Spleen (tissue), 7 donors: ENCODE measurements around the gene MMP14.

Source experiments
- POLR2A ChIP-seq, 3 donors: fragments of 450-650 bp; IDR thresholded peaks; one replicate each; pipeline ENCODE4 v1.5.1; 2017; ENCODE audit warnings: antibody characterized with exemption in 3 of 3, mild to moderate bottlenecking in 1 of 3
- POLR2AphosphoS5 ChIP-seq, 3 donors: sonication (generic); formaldehyde crosslinking; IDR thresholded peaks; one replicate each; pipeline ENCODE4 v1.5.1; 2017; ENCODE audit warnings: antibody characterized with exemption in 3 of 3
- TF ChIP-seq, protein P1 (sequence below), 11 experiments: fragments of 200-600 bp in 7 of 11; fragments of 450-650 bp in 4 of 11; sonication (generic) in 4 of 11; IDR thresholded peaks in 8 of 11; conservative IDR thresholded peaks in 3 of 11; 1 replicate in 7 of 11; 2 replicates in 4 of 11; pipeline versions ENCODE4 v1.4.0 to v1.8.0; 2016 to 2021; ENCODE audit warnings: antibody characterized with exemption in 11 of 11, inconsistent platforms in 4 of 11, mild to moderate bottlenecking in 1 of 11
- donor health status: DM: no; HTN: no; CAD: no; lungs with moderate emphysema.
- donor health status: DM: no; HTN: no; CAD: no.
- donor health status: DM: no; HTN: no; CAD: no.

DNA sequence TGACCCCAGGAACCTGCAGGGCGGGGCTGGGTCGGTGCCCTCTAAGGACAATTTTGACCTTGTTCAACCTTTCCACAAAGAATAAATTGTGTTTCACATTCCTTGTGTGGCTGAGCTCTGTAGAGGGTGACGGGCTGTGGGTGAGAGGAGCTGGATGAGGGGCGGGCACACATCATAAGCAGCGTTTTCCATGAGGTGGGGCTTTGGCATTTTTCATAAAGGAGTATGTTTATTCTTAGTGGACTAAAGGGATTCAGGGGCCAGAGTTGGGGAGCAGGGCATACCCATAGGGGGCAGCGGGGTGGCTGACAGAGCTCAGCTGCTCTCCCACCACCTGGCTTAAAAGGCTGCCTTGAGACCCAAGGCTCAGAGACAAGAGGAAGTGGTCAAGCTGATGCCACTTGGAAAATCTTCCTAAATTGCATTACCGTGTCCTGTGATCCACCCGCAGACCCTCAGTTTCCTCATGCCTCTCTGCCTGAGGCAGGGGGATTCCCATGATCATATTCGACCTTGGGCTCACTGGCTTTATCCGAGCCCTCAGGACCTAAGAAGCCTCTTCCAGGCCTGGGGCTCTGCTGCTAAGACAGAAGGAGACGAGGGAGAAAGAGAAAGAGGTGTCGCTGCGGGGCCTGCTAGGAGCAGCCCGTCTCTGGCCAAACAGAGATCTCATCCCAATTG is 11.4 kb downstream of the MMP14 start:
- TF ChIP-seq POLR2AphosphoS5 (IDR thresholded peaks at IDR 0.05) (no peak), POLR2A (IDR thresholded peaks at IDR 0.05) (no peak)
- TF ChIP-seq, protein P1, sequence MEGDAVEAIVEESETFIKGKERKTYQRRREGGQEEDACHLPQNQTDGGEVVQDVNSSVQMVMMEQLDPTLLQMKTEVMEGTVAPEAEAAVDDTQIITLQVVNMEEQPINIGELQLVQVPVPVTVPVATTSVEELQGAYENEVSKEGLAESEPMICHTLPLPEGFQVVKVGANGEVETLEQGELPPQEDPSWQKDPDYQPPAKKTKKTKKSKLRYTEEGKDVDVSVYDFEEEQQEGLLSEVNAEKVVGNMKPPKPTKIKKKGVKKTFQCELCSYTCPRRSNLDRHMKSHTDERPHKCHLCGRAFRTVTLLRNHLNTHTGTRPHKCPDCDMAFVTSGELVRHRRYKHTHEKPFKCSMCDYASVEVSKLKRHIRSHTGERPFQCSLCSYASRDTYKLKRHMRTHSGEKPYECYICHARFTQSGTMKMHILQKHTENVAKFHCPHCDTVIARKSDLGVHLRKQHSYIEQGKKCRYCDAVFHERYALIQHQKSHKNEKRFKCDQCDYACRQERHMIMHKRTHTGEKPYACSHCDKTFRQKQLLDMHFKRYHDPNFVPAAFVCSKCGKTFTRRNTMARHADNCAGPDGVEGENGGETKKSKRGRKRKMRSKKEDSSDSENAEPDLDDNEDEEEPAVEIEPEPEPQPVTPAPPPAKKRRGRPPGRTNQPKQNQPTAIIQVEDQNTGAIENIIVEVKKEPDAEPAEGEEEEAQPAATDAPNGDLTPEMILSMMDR (IDR thresholded peaks at IDR 0.05 in 8 of 11, conservative IDR thresholded peaks at IDR 0.05 in 3 of 11), result no peak
